Measurements from ENCODE around the gene SERBP1.
"Not testable (repeated sequence)": the region's sequence is repeated elsewhere in the genome, so short reads cannot be mapped to it uniquely, and the experiment has no call there.

The SERBP1 gene

GRCh38 chr1:67429011-67429527 lies 1.1 kb downstream of the SERBP1 start:
- in situ Hi-C loops (cut with MboI; ENCODE audit: low pct_unique_long_range_greater_than_20kb, low sequenced_read_pairs, unreplicated experiment) = no loop called here
- peak; percentile 22 for DNase-seq (ENCODE audit: low spot score)
- TF ChIP-seq CTCF (IDR thresholded peaks at IDR 0.05; ENCODE audit: extremely low read depth, insufficient read depth, missing control alignments) = no peak

GRCh38 chr1:67427947-67428346 lies 2.3 kb downstream of the SERBP1 start:
- in situ Hi-C loops (cut with MboI; ENCODE audit: low pct_unique_long_range_greater_than_20kb, low sequenced_read_pairs, unreplicated experiment) = no loop called here
- no peak for DNase-seq (ENCODE audit: low spot score)
- no peak for TF ChIP-seq CTCF (IDR thresholded peaks at IDR 0.05; ENCODE audit: extremely low read depth, insufficient read depth, missing control alignments)

- in situ Hi-C loops (cut with MboI; ENCODE audit: low pct_unique_long_range_greater_than_20kb, low sequenced_read_pairs, unreplicated experiment) = no loop called here
- TF ChIP-seq CTCF (IDR thresholded peaks at IDR 0.05; ENCODE audit: extremely low read depth, insufficient read depth, missing control alignments) = no peak
- no peak for DNase-seq (ENCODE audit: low spot score)
These were observed 2.7 kb downstream of the SERBP1 start for GRCh38 chr1:67427465-67427864.

- TF ChIP-seq CTCF (IDR thresholded peaks at IDR 0.05; ENCODE audit: extremely low read depth, insufficient read depth, missing control alignments) = no peak
- DNase-seq (ENCODE audit: low spot score) = no peak
- in situ Hi-C loops (cut with MboI; ENCODE audit: low pct_unique_long_range_greater_than_20kb, low sequenced_read_pairs, unreplicated experiment) = no loop called here
These were observed 9.2 kb downstream of the SERBP1 start for GRCh38 chr1:67420835-67421492.

GRCh38 chr1:67418839-67419586 lies 11.2 kb downstream of the SERBP1 start:
- no peak for TF ChIP-seq CTCF (IDR thresholded peaks at IDR 0.05; ENCODE audit: extremely low read depth, insufficient read depth, missing control alignments)
- in situ Hi-C loops (cut with MboI; ENCODE audit: low pct_unique_long_range_greater_than_20kb, low sequenced_read_pairs, unreplicated experiment) = no loop called here
- no peak for DNase-seq (ENCODE audit: low spot score)

DNA sequence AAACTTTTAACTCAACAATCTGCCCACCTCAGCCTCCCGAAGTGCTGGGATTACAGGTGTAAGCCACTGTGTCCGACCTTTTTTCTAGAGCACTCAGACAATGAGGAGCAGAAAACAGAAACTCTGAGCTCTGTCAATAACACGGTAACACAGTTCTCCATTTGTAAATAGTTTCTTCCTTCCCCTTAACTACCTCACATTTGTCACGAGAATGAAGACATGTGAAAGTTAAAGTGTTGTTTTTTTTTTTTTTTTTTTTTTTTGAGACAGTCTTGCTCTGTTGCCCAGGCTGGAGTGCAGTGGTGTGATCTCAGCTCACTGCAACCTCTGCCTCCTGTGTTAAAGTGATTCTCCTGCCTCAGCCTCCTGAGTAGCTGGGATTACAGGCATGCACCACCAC lies 12.5 kb downstream of the SERBP1 start:
- in situ Hi-C loops (cut with MboI; ENCODE audit: low pct_unique_long_range_greater_than_20kb, low sequenced_read_pairs, unreplicated experiment); DNase-seq (ENCODE audit: low spot score): not testable (repeated sequence)

GRCh38 chr1:67415041-67415440 lies 15.2 kb downstream of the SERBP1 start:
- no peak for TF ChIP-seq CTCF (IDR thresholded peaks at IDR 0.05; ENCODE audit: extremely low read depth, insufficient read depth, missing control alignments)
- no peak for DNase-seq (ENCODE audit: low spot score)
- in situ Hi-C loops (cut with MboI; ENCODE audit: low pct_unique_long_range_greater_than_20kb, low sequenced_read_pairs, unreplicated experiment) = no loop called here

All from GM13977 (cell line).